NCI-H1417 treated with DMSO at 0.1 percent for 48 hours (cell line): ENCODE data around the gene DPEP1.

ENCODE experiments used
- DNase-seq: peaks from one replicate; lab custom pipeline; 2025; lab: John Stamatoyannopoulos, UW

Gene DPEP1

DNA sequence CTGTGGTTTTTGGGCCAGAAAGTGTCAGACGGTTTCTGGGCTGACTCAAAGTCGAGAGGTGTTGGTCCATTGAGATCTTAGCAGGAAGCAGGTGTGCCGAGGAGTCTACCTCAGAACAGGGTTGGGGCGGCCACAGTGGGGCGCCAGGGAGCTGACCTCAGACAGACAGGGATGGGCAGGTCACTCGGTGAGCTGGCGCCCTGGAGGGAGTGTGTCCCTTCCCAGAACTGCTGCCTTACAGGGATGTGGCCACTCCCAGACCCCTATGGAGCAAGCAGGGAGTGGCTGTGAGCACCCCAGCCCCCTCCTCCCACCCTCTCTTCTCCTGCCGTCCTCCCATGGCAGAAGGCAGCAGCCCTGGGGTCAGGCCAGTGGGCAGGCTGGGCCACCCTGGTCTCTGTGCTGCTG, 14.0 kb upstream of the DPEP1 start:
- DNase-seq, result no peak

GRCh38 chr16:89599902-89600301, 13.5 kb upstream of the DPEP1 start:
- no peak for DNase-seq

DNA sequence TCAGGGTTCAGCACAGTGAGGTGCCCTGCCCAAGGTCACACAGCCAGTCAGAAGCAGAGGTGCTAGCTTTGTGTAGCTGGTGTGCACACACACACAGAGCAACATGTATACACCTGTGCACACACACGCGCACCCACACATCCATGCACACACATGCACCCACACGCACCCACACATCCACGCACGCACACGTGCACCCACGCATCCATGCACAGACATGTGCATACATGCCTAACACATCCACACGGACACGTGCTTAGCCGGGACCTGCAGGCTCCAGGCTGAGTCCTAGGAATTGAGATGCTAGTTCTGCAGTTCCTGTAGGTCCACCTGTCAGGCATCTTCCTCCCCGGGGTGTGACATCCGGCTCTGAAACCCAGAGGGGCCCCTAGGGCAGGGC, 13.0 kb upstream of the DPEP1 start:
- DNase-seq, result no peak

DNA sequence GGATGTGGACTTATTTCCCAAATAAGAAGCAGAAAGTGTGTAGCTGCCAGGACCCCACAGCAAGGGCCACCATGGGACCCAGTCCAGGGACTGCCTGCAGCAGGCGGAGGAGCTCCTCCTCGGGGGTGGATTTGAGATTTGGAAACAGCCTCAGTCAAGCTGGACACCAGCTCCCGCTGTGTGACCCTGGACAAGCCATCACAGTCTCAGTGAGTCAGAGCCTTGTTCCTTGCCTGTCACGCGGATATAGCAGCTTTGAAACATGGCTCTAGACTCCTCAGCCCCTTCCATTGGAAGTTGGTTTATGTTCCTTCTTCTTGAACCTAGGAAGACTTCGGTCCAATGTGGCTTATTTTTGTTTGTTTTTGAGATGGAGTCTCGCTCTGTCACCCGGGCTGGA, 12.5 kb upstream of the DPEP1 start:
- no peak for DNase-seq

DNA sequence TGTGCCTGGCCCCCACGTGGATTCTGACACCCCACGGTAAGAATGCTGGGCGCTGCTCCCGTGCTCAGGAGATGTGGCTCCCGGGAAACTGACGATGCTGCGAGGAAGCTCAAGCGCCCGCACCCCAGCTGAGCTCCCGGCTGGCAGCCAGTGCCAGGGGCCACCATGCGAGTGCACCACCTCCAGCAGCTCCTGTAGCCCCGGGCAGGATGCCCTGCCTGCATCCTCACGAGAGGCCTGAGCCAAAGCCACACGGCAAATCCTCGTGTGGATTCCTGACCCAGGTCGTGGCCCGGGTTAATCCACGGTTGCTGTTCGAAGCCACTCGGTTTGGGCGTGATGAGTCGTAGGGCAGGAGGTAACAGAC, 11.6 kb upstream of the DPEP1 start:
- no peak for DNase-seq

DNA sequence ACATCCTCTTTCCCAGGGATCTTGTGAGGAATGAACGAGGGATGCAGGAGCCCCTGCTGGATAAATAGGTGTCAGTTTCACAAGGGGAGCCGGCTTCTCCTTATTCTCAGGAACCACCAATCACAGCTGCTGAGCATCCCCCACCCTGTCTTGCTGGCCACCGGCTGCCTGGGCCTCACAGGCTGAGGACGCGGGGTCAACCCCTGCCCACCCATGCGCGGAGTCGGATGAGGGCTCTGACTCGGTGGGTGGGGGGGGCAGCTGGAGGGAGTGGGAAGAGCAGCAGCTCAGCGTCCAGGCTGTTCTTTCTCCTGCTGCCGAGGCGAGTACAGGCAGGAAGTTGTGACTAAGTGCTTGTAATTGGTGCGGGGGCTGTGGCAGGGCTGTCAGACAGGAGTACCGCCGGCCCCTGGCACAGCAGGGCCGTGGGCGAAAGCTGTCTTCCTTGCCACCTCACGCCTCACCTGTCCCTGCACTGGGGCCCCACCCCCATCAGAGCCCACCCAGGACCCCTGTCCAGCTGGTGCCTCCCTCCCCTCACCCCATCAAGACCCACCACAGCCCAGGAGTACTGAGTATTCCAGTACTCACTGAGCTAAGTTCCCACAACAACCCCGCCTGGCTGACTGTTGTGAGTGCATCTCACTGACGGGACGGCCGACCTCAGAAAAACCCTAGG, 11.0 kb upstream of the DPEP1 start:
- DNase-seq, result no peak

DNA sequence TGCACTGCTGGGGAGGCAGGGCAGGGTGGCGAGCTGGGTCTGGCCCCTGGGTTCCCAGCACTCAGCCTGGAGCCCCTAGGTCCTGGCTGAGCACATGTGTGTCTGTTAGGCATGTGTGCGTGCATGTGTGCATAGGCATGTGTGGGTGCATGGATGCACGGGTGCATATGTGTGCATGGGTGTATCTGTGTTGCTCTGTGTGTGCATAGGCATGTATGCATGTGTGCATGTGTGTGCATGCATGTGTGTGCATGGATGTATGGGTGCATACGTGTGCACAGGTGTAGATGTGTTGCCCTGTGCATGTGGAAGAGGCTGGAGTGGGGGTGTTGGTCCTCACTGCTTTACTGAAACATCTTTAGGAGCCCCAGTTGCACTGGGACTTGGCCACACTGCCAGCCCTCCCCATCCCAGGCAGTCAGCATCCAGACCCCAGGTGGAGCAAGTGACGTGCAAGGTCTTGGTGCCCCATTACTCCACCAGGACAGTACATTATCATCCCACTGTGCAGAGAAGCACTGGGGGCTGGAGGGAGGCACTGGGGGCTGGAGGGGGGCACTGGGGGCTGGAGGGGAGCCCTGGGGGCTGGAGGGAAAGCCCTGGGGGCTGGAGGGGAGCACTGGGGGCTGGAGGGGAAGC, 10.4 kb upstream of the DPEP1 start:
- no peak for DNase-seq

GRCh38 chr16:89604764-89605163, 8.7 kb upstream of the DPEP1 start:
- no peak for DNase-seq

DNA sequence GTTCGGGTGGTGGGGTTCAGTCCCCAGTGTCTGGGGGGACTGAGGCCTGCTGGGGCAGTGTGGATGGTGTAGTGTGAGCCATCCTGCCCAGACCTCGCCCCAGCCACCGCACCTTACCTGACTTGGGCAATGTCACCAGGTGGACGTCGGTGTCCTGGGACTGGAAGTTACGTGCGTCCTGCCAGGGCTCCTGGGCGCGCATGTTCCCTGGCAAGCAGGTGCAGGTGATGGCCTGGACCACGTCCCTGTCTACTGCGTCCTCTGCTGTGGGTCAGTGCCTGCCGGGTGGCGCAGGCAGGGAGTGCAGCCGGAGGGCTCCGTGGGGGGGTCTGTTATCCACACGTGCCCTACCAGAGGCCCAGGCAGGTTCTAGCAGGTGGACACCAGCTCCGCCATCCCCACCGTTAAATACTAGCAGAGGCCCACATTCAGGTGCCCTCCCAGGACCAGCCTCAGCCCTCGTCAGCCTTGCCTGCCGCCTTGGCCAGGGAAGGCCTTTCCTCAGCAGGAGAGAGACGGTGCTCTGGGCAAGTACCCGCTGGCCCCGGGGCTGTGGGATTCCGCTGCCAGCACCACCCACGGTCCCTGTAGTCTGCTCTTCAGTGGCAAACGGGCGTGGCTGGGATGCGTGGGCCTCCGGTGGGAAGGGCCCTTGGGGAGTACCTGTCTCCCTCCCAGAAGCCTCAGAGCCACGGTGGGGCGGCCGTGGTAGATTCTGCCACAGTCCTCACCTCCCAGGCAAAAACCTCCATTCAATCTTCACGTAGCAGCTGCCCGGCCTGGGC, 8.1 kb upstream of the DPEP1 start:
- no peak for DNase-seq

DNA sequence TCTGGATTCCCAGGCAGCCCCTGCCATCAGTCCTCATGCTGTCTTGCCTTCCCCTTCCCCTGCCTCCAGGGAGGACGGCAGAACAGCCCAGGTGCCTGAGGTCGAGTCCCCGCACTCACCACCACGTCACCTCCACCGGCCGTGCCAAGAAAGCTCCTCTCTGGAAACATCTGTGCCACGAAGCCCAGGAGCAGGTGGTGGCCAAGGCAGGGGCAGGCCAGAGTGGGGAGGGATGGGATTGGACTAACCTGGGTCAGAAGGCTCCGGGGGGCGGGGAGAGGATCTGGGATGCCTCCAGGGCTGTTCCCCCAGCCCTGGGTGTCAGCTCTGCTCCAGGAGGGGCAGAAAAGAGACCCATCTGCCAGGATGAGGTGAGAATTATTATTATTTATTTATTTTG, 7.4 kb upstream of the DPEP1 start:
- DNase-seq, result no peak

DNA sequence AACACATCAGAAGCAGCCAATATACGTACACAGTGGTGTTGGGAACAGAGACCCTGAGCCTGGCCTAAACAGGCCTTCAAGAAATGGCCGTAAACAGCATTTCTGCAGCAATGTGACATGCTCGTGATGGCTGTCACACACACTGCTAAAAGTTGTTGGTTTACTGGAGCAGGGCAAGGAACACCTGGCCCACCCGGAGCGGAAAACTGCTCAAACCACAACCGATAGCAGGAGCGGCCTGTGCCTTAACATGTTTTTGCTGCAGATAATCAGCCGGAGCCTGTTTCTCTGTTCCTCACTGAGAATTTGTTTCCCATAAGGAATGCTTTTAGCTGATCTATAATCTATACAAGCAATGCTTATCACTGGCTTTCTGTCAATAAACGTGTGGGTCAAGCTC, 6.0 kb upstream of the DPEP1 start:
- DNase-seq, result no peak

DNA sequence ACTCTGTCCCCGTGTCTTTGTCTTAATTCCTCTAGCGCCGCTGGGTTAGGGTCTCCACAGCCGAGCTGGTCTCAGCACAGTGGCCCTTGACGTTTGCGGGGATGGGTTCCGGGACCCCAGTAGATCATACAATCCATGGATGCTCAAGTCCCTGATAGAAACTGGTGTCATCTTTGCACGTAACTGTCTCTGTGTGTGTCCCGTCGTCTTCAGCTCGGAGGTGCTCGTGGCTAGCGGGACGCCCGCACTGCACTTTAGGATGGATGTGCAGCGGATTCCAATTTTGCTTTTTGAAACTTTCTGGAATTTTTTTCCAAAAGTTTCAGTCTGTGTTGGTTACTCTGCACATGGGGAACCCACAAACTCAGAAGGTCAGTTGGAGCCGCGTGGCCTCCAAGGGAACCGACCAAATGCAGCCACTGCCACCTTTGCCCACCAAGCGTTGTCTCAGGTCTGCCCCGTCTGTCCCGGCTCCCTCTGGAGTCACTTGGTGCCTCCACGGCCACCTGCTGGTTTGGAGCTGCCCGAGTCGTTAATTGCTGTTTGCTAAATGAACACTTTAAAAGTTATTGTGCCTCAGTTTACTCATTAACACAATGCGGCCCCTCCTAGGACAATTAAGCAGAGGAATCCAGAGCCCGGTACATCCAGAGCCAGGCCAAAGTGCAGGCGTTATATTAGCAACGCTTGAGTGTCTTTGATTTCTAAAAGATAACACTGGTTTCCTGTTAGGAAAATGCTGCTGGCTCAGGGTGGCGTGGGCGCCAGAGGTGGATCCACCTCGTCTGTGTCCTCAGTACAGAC, 5.3 kb upstream of the DPEP1 start:
- DNase-seq, result no peak

- DNase-seq, result no peak
Measured at GRCh38 chr16:89610108-89610453, 3.4 kb upstream of the DPEP1 start.

- DNase-seq, result no peak
Measured at GRCh38 chr16:89612415-89613166, 851 bp upstream of the DPEP1 start.

- no peak for DNase-seq
Measured at GRCh38 chr16:89613954-89614459, 565 bp downstream of the DPEP1 start.

- no peak for DNase-seq
Measured at GRCh38 chr16:89615176-89615575, 1.7 kb downstream of the DPEP1 start.

DNA sequence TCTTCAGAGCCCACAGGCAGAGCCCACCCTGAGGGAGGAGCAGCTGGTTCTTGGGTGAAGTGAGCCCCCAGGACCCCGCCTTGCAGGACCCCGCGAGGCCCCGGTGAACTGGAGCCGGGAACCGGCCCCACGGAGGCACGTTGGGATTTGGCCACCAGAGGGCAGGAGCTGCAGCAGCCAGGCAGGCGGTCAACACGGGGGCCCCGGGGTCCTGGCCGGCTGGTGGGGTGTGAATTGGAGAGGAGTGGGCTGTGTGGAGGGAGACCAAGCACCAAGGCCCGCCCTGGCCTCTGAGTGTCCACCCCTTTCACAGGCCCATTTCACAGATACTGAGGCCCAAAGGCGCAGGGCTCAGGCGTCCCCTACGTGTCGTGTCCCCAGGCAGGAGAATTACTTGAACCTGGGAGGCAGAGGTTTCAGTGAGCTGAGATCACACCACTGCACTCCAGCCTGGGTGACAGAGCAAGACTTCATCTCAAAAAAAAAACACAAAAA, 2.2 kb downstream of the DPEP1 start:
- DNase-seq, result no peak

DNA sequence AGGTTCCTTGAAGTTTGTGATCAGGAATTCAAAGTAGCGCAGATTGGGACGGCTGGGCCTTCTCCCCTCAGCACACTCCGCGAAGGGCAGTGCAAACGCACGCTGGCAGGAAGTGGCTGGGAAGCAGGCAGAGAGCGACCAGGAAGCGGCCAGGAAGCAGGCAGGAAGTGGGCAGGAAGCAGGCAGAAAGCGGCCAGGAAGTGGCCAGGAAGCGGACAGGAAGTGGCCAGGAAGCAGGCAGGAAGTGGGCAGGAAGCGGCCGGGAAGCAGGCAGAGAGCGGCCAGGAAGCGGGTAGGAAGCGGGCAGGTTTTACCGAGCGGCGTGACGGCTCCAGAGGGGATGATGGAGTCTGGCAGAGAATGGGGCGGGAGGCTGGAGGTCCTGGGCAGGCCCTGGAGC, 3.2 kb downstream of the DPEP1 start:
- DNase-seq, result no peak

GRCh38 chr16:89617036-89617435, 3.6 kb downstream of the DPEP1 start:
- no peak for DNase-seq

GRCh38 chr16:89618109-89618998, 4.9 kb downstream of the DPEP1 start:
- DNase-seq, result no peak
